Measurements from ENCODE around the gene COL1A2. TPM values are rescaled to one million over a fixed set of nuclear protein-coding genes. Genes with fewer than 3 reads are reported as not detected.

The COL1A2 gene
- total and polyA plus RNA-seq, 9 donors: 2,438 to 8,644 (median 5,114) TPM

- WGBS (ENCODE audit: insufficient coverage): no CpG with 5 or more reads among the region's 6 CpGs
- no peaks in the 10 kb centered on the region for H3K9me3 ChIP-seq (replicated peaks; ENCODE audit: control insufficient read depth, low read depth, low read length)
- H3K4me1 ChIP-seq (ENCODE audit: control insufficient read depth, insufficient read depth, low read length): peaks cover 2% of the 10 kb centered on the region
- DNase-seq: peak; percentile 53
- H3K4me3 ChIP-seq (ENCODE audit: low read length): peak overlapping the region; percentile 73
- H3K27ac ChIP-seq (ENCODE audit: low read length): peak overlapping the region; percentile 97
- H3K36me3 ChIP-seq (ENCODE audit: control insufficient read depth, insufficient read depth, low read length): peaks cover 24% of the 10 kb centered on the region
- H3K27me3 ChIP-seq (ENCODE audit: control insufficient read depth, insufficient read depth, low read length): no peaks in the 10 kb centered on the region
Observed at GRCh38 chr7:94400643-94401427, 6.1 kb downstream of the COL1A2 start.

- H3K4me3 ChIP-seq (ENCODE audit: low read length): peak overlapping the region; percentile 1
- peaks cover 28% of the 10 kb centered on the region for H3K36me3 ChIP-seq (ENCODE audit: control insufficient read depth, insufficient read depth, low read length)
- peak; percentile 66 for DNase-seq
- H3K27me3 ChIP-seq (ENCODE audit: control insufficient read depth, insufficient read depth, low read length): no peaks in the 10 kb centered on the region
- no CpG with 5 or more reads among the region's 1 CpG for WGBS (ENCODE audit: insufficient coverage)
- no peaks in the 10 kb centered on the region for H3K9me3 ChIP-seq (replicated peaks; ENCODE audit: control insufficient read depth, low read depth, low read length)
- H3K4me1 ChIP-seq (ENCODE audit: control insufficient read depth, insufficient read depth, low read length): peaks cover 2% of the 10 kb centered on the region
- H3K27ac ChIP-seq (ENCODE audit: low read length): peak overlapping the region; percentile 97
Observed at GRCh38 chr7:94401428-94401814, 6.7 kb downstream of the COL1A2 start.

GRCh38 chr7:94403546-94403945 is 8.9 kb downstream of the COL1A2 start:
- Histone ChIP-seq H3K27me3 (ENCODE audit: control insufficient read depth, insufficient read depth, low read length) (no peaks in the 10 kb centered on the region), H3K9me3 (replicated peaks; ENCODE audit: control insufficient read depth, low read depth, low read length) (no peaks in the 10 kb centered on the region), H3K4me3 (ENCODE audit: low read length) (no peak overlapping the region), H3K36me3 (ENCODE audit: control insufficient read depth, insufficient read depth, low read length) (peaks cover 39% of the 10 kb centered on the region), H3K4me1 (ENCODE audit: control insufficient read depth, insufficient read depth, low read length) (peaks cover 5% of the 10 kb centered on the region), H3K27ac (ENCODE audit: low read length) (peak overlapping the region; percentile 83)
- no CpG with 5 or more reads among the region's 1 CpG for WGBS (ENCODE audit: insufficient coverage)
- peak; percentile 39 for DNase-seq

GRCh38 chr7:94405506-94405905 is 10.8 kb downstream of the COL1A2 start:
- H3K27ac ChIP-seq (ENCODE audit: low read length): peak overlapping the region; percentile 84
- no CpG with 5 or more reads among the region's 1 CpG for WGBS (ENCODE audit: insufficient coverage)
- H3K4me1 ChIP-seq (ENCODE audit: control insufficient read depth, insufficient read depth, low read length): peaks cover 11% of the 10 kb centered on the region
- peak; percentile 27 for DNase-seq
- H3K9me3 ChIP-seq (replicated peaks; ENCODE audit: control insufficient read depth, low read depth, low read length): no peaks in the 10 kb centered on the region
- peaks cover 53% of the 10 kb centered on the region for H3K36me3 ChIP-seq (ENCODE audit: control insufficient read depth, insufficient read depth, low read length)
- no peak overlapping the region for H3K4me3 ChIP-seq (ENCODE audit: low read length)
- no peaks in the 10 kb centered on the region for H3K27me3 ChIP-seq (ENCODE audit: control insufficient read depth, insufficient read depth, low read length)

- H3K36me3 ChIP-seq (ENCODE audit: control insufficient read depth, insufficient read depth, low read length): peaks cover 55% of the 10 kb centered on the region
- WGBS (ENCODE audit: insufficient coverage): no CpG with 5 or more reads among the region's 6 CpGs
- H3K4me1 ChIP-seq (ENCODE audit: control insufficient read depth, insufficient read depth, low read length): peaks cover 11% of the 10 kb centered on the region
- no peak overlapping the region for H3K4me3 ChIP-seq (ENCODE audit: low read length)
- H3K9me3 ChIP-seq (replicated peaks; ENCODE audit: control insufficient read depth, low read depth, low read length): no peaks in the 10 kb centered on the region
- H3K27ac ChIP-seq (ENCODE audit: low read length): peak overlapping the region; percentile 84
- DNase-seq: peak; percentile 32
- no peaks in the 10 kb centered on the region for H3K27me3 ChIP-seq (ENCODE audit: control insufficient read depth, insufficient read depth, low read length)
Observed at GRCh38 chr7:94406696-94407095, 12.0 kb downstream of the COL1A2 start.

GRCh38 chr7:94409200-94409948 is 14.7 kb downstream of the COL1A2 start:
- Histone ChIP-seq H3K27ac (ENCODE audit: low read length) (peak overlapping the region; percentile 84), H3K4me3 (ENCODE audit: low read length) (no peak overlapping the region), H3K27me3 (ENCODE audit: control insufficient read depth, insufficient read depth, low read length) (no peaks in the 10 kb centered on the region), H3K9me3 (replicated peaks; ENCODE audit: control insufficient read depth, low read depth, low read length) (no peaks in the 10 kb centered on the region), H3K36me3 (ENCODE audit: control insufficient read depth, insufficient read depth, low read length) (peaks cover 67% of the 10 kb centered on the region), H3K4me1 (ENCODE audit: control insufficient read depth, insufficient read depth, low read length) (peaks cover 15% of the 10 kb centered on the region)
- peak; percentile 54 for DNase-seq
- 93% methylated on average over 4 of the region's 15 CpGs for WGBS (ENCODE audit: insufficient coverage)

GRCh38 chr7:94410413-94411187 is 15.9 kb downstream of the COL1A2 start:
- no peaks in the 10 kb centered on the region for H3K9me3 ChIP-seq (replicated peaks; ENCODE audit: control insufficient read depth, low read depth, low read length)
- peaks cover 63% of the 10 kb centered on the region for H3K36me3 ChIP-seq (ENCODE audit: control insufficient read depth, insufficient read depth, low read length)
- H3K27me3 ChIP-seq (ENCODE audit: control insufficient read depth, insufficient read depth, low read length): no peaks in the 10 kb centered on the region
- no CpG with 5 or more reads among the region's 6 CpGs for WGBS (ENCODE audit: insufficient coverage)
- no peak overlapping the region for H3K4me3 ChIP-seq (ENCODE audit: low read length)
- peaks cover 14% of the 10 kb centered on the region for H3K4me1 ChIP-seq (ENCODE audit: control insufficient read depth, insufficient read depth, low read length)
- DNase-seq: peak; percentile 89
- H3K27ac ChIP-seq (ENCODE audit: low read length): peak overlapping the region; percentile 84

GRCh38 chr7:94411188-94411466 is 16.4 kb downstream of the COL1A2 start:
- Histone ChIP-seq H3K27ac (ENCODE audit: low read length) (peak overlapping the region; percentile 84), H3K36me3 (ENCODE audit: control insufficient read depth, insufficient read depth, low read length) (peaks cover 61% of the 10 kb centered on the region), H3K9me3 (replicated peaks; ENCODE audit: control insufficient read depth, low read depth, low read length) (no peaks in the 10 kb centered on the region), H3K4me1 (ENCODE audit: control insufficient read depth, insufficient read depth, low read length) (peaks cover 14% of the 10 kb centered on the region), H3K4me3 (ENCODE audit: low read length) (no peak overlapping the region), H3K27me3 (ENCODE audit: control insufficient read depth, insufficient read depth, low read length) (no peaks in the 10 kb centered on the region)
- no peak for DNase-seq

GRCh38 chr7:94412762-94413322 is 18.1 kb downstream of the COL1A2 start:
- peak overlapping the region; percentile 66 for H3K27ac ChIP-seq (ENCODE audit: low read length)
- peak; percentile 26 for DNase-seq
- H3K4me3 ChIP-seq (ENCODE audit: low read length): no peak overlapping the region
- H3K36me3 ChIP-seq (ENCODE audit: control insufficient read depth, insufficient read depth, low read length): peaks cover 67% of the 10 kb centered on the region
- H3K27me3 ChIP-seq (ENCODE audit: control insufficient read depth, insufficient read depth, low read length): no peaks in the 10 kb centered on the region
- peaks cover 17% of the 10 kb centered on the region for H3K4me1 ChIP-seq (ENCODE audit: control insufficient read depth, insufficient read depth, low read length)
- no CpG with 5 or more reads among the region's 3 CpGs for WGBS (ENCODE audit: insufficient coverage)
- no peaks in the 10 kb centered on the region for H3K9me3 ChIP-seq (replicated peaks; ENCODE audit: control insufficient read depth, low read depth, low read length)

- Histone ChIP-seq H3K9me3 (replicated peaks; ENCODE audit: control insufficient read depth, low read depth, low read length) (no peaks in the 10 kb centered on the region), H3K4me3 (ENCODE audit: low read length) (no peak overlapping the region), H3K36me3 (ENCODE audit: control insufficient read depth, insufficient read depth, low read length) (peaks cover 61% of the 10 kb centered on the region), H3K27ac (ENCODE audit: low read length) (peak overlapping the region; percentile 66), H3K4me1 (ENCODE audit: control insufficient read depth, insufficient read depth, low read length) (peaks cover 17% of the 10 kb centered on the region), H3K27me3 (ENCODE audit: control insufficient read depth, insufficient read depth, low read length) (no peaks in the 10 kb centered on the region)
- WGBS (ENCODE audit: insufficient coverage): no CpG with 5 or more reads among the region's 2 CpGs
- DNase-seq: no peak
Observed at GRCh38 chr7:94414481-94414880, 19.8 kb downstream of the COL1A2 start.
